HG03575 (cell line): ENCODE data around the gene TLCD4.
"Not testable (repeated sequence)": the region's sequence is repeated elsewhere in the genome, so short reads cannot be mapped to it uniquely, and the experiment has no call there.

Experiments
- ATAC-seq: cut with Tn5 transposase; IDR thresholded peaks from one replicate; pipeline ENCODE4 v1.9.1; 2021; ENCODE audit not compliant: unreplicated experiment, insufficient number of reproducible peaks, low FRiP score; ENCODE audit errors: extremely low read depth

Gene TLCD4

GRCh38 chr1:95133687-95134086 lies 16.5 kb downstream of the TLCD4 start:
- no peak for ATAC-seq

GRCh38 chr1:95138223-95138622 lies 21.1 kb downstream of the TLCD4 start:
- ATAC-seq = no peak

- no peak for ATAC-seq
Measured at GRCh38 chr1:95139039-95139438, 21.9 kb downstream of the TLCD4 start.

GRCh38 chr1:95140791-95141190 lies 23.6 kb downstream of the TLCD4 start:
- ATAC-seq = no peak

GRCh38 chr1:95145493-95145892 lies 28.3 kb downstream of the TLCD4 start:
- ATAC-seq = no peak

- no peak for ATAC-seq
Measured at GRCh38 chr1:95146637-95147036, 29.5 kb downstream of the TLCD4 start.

- ATAC-seq = no peak
Measured at GRCh38 chr1:95154096-95154495, 36.9 kb downstream of the TLCD4 start.

- not testable (repeated sequence) for ATAC-seq
Measured at GRCh38 chr1:95165569-95165968, 48.4 kb downstream of the TLCD4 start.
